ENCODE measurements around the gene BUB1B.
"Not testable (repeated sequence)": the region's sequence is repeated elsewhere in the genome, so short reads cannot be mapped to it uniquely, and the experiment has no call there.

The BUB1B gene

GRCh38 chr15:40157778-40158447 lies 3.0 kb upstream of the BUB1B start:
- H3K27ac ChIP-seq, result no peak overlapping the region
- no peak for TF ChIP-seq ZFX (IDR thresholded peaks at IDR 0.05; ENCODE audit: borderline replicate concordance)

GRCh38 chr15:40160021-40160420 lies 848 bp upstream of the BUB1B start:
- TF ChIP-seq ZFX (IDR thresholded peaks at IDR 0.05; ENCODE audit: borderline replicate concordance) (no peak), CTCF (IDR thresholded peaks at IDR 0.05) (no peak)

GRCh38 chr15:40161693-40162391 lies 973 bp downstream of the BUB1B start:
- no peak for TF ChIP-seq ZFX (IDR thresholded peaks at IDR 0.05; ENCODE audit: borderline replicate concordance)
- TF ChIP-seq CTCF (IDR thresholded peaks at IDR 0.05), result no peak
- peak overlapping the region; percentile 74 for H3K27ac ChIP-seq

More at GRCh38 chr15:40160021-40160420, 848 bp upstream of the BUB1B start:
- peak overlapping the region; percentile 74; the same call in 1 of the 2 replicates for H3K27ac ChIP-seq

GRCh38 chr15:40162552-40162951 lies 1.7 kb downstream of the BUB1B start:
- H3K27ac ChIP-seq, result no peak overlapping the region

GRCh38 chr15:40163657-40164416 lies 3.0 kb downstream of the BUB1B start:
- H3K27ac ChIP-seq, result no peak overlapping the region
- no peak for TF ChIP-seq ZFX (IDR thresholded peaks at IDR 0.05; ENCODE audit: borderline replicate concordance)
- TF ChIP-seq CTCF (IDR thresholded peaks at IDR 0.05), result no peak

More at GRCh38 chr15:40162552-40162951, 1.7 kb downstream of the BUB1B start:
- no peak for TF ChIP-seq CTCF (IDR thresholded peaks at IDR 0.05)
- TF ChIP-seq ZFX (IDR thresholded peaks at IDR 0.05; ENCODE audit: borderline replicate concordance), result no peak

- H3K27ac ChIP-seq, result not testable (repeated sequence)
These were observed 6.5 kb downstream of the BUB1B start for GRCh38 chr15:40167374-40167773.

GRCh38 chr15:40175160-40175559 lies 14.3 kb downstream of the BUB1B start:
- no peak overlapping the region for H3K27ac ChIP-seq
- TF ChIP-seq CTCF (IDR thresholded peaks at IDR 0.05) (no peak), ZFX (IDR thresholded peaks at IDR 0.05; ENCODE audit: borderline replicate concordance) (no peak)
